Measurements from ENCODE around the gene LTBP3. TPM values are rescaled to one million over a fixed set of nuclear protein-coding genes. Genes with fewer than 3 reads are reported as not detected.

The LTBP3 gene
- total and polyA plus RNA-seq, 2 of the 13 experiments (the other 11 are each of a cell fraction or from before 2014, with no cell fraction given): 12.2 to 68.1 TPM

GRCh38 chr11:65537296-65537597 is 20.9 kb downstream of the LTBP3 start (continued):
- TF ChIP-seq ZNF407 (CRISPR knock-in tag; IDR thresholded peaks at IDR 0.05; ENCODE audit: not compliant biosample characterization): no peak
- no peak for TF ChIP-seq CEBPB (IDR thresholded peaks at IDR 0.05; ENCODE audit: borderline replicate concordance, low read depth, low read length)
- no peak for TF ChIP-seq ZNF232 (CRISPR knock-in tag; IDR thresholded peaks at IDR 0.05; ENCODE audit: borderline replicate concordance)
- TF ChIP-seq POLR2A (IDR thresholded peaks at IDR 0.05; ENCODE audit: insufficient read depth in 1 of 2, low read depth in 2 of 2, low read length in 2 of 2): peak in 1 of 2 experiments; percentile 39; a peak in 2 of 4 replicates
